ENCODE results near the gene OOSP4A.

Gene OOSP4A

GRCh38 chr11:59960502-59961381 lies 3.1 kb upstream of the OOSP4A start (continued):
- TF ChIP-seq PRDM10 (tag by site-specific recombination; IDR thresholded peaks at IDR 0.05) (no peak), ZNF302 (tag by site-specific recombination; IDR thresholded peaks at IDR 0.05; ENCODE audit: low read depth) (no peak), ZNF26 (tag by site-specific recombination; IDR thresholded peaks at IDR 0.05) (no peak)

- TF ChIP-seq MYNN (tag by site-specific recombination; IDR thresholded peaks at IDR 0.05; ENCODE audit: borderline replicate concordance) (no peak), OVOL3 (tag by site-specific recombination; IDR thresholded peaks at IDR 0.05) (no peak), HOXA7 (CRISPR knock-in tag; IDR thresholded peaks at IDR 0.05; ENCODE audit: borderline replicate concordance) (no peak), ZNF510 (tag by site-specific recombination; IDR thresholded peaks at IDR 0.05; ENCODE audit: insufficient replicate concordance) (no peak)
- ChIA-PET POLR2A (no interaction called here), CTCF (no interaction called here)
- no peaks in the 10 kb centered on the region for H3K4me1 ChIP-seq (ENCODE audit: control insufficient read depth, insufficient read depth, low read length)
- H3K27ac ChIP-seq (ENCODE audit: extremely low read depth, low read depth, low read length): no peak overlapping the region
- H3K9me3 ChIP-seq (ENCODE audit: control insufficient read depth, insufficient read depth, low read depth, low read length): no peaks in the 10 kb centered on the region
- H3K36me3 ChIP-seq (ENCODE audit: control insufficient read depth in 2 of 2, insufficient read depth in 1 of 2, low read length in 2 of 2): no peaks in the 10 kb centered on the region
- no peak overlapping the region for H3K4me3 ChIP-seq (ENCODE audit: low read depth, low read length)
These were observed 1.7 kb upstream of the OOSP4A start for GRCh38 chr11:59962107-59962482.

GRCh38 chr11:59965424-59965823 lies 1.6 kb downstream of the OOSP4A start:
- Histone ChIP-seq H3K36me3 (ENCODE audit: control insufficient read depth in 2 of 2, insufficient read depth in 1 of 2, low read length in 2 of 2) (no peaks in the 10 kb centered on the region), H3K27ac (ENCODE audit: extremely low read depth, low read depth, low read length) (no peak overlapping the region), H3K4me3 (ENCODE audit: low read depth, low read length) (no peak overlapping the region), H3K4me1 (ENCODE audit: control insufficient read depth, insufficient read depth, low read length) (no peaks in the 10 kb centered on the region), H3K9me3 (ENCODE audit: control insufficient read depth, insufficient read depth, low read depth, low read length) (no peaks in the 10 kb centered on the region)
- ChIA-PET POLR2A (no interaction called here), CTCF (no interaction called here)
- TF ChIP-seq ZNF660 (tag by site-specific recombination; IDR thresholded peaks at IDR 0.05) (no peak), ZNF701 (tag by site-specific recombination; IDR thresholded peaks at IDR 0.05) (no peak), ZNF488 (tag by site-specific recombination; IDR thresholded peaks at IDR 0.05) (no peak), ZNF148 (tag by site-specific recombination; IDR thresholded peaks at IDR 0.05; ENCODE audit: borderline replicate concordance) (no peak), IKZF3 (tag by site-specific recombination; IDR thresholded peaks at IDR 0.05) (no peak), SETDB1 (IDR thresholded peaks at IDR 0.05; ENCODE audit: insufficient read length, low read length) (no peak), GLIS2 (tag by site-specific recombination; IDR thresholded peaks at IDR 0.05) (no peak), EGR2 (tag by site-specific recombination; IDR thresholded peaks at IDR 0.05; ENCODE audit: low read depth) (no peak), ZBTB20 (tag by site-specific recombination; IDR thresholded peaks at IDR 0.05) (no peak), ZBTB49 (tag by site-specific recombination; IDR thresholded peaks at IDR 0.05; ENCODE audit: low read depth) (no peak), ZNF112 (tag by site-specific recombination; IDR thresholded peaks at IDR 0.05) (no peak), ZIC2 (tag by site-specific recombination; IDR thresholded peaks at IDR 0.05) (no peak), ZNF610 (tag by site-specific recombination; IDR thresholded peaks at IDR 0.05; ENCODE audit: borderline replicate concordance) (no peak)

All from HEK293 (cell line).